MM.1S (cell line): Measurements from ENCODE around the gene ST7.

Source experiments
- DNase-seq: peaks from one replicate; pipeline ENCODE4 v3.0.0-alpha.2; 2015
- H2AFZ ChIP-seq: fragments of 300-600 bp; sonication (generic); 2 replicates; pipeline ENCODE4 v1.6.0; 2016; ENCODE audit warnings: antibody characterized with exemption, low read length
- H3F3A ChIP-seq: fragments of 300-600 bp; sonication (generic); 2 replicates; pipeline ENCODE4 v1.6.1; 2016; ENCODE audit warnings: mild to moderate bottlenecking, antibody characterized with exemption, low read length, moderate library complexity, mixed read lengths; ENCODE audit not compliant: insufficient read depth
- H3K27ac ChIP-seq: fragments of 300-600 bp; sonication (generic); 2 replicates; pipeline ENCODE4 v1.5.1; 2016; ENCODE audit warnings: mild to moderate bottlenecking, low read length
- H3K27me3 ChIP-seq: fragments of 300-600 bp; sonication (generic); replicated peaks from 2 replicates; pipeline ENCODE4 v1.6.0; 2016; ENCODE audit warnings: low read length; ENCODE audit not compliant: insufficient read depth
- H3K36me3 ChIP-seq: fragments of 300-600 bp; sonication (generic); replicated peaks from 2 replicates; pipeline ENCODE4 v1.6.1; 2016; ENCODE audit warnings: mild to moderate bottlenecking, low read length, mixed read lengths; ENCODE audit not compliant: insufficient read depth
- H3K4me1 ChIP-seq: fragments of 300-600 bp; sonication (generic); 2 replicates; pipeline ENCODE4 v1.6.1; 2016; ENCODE audit warnings: low read length, mixed read lengths
- H3K4me2 ChIP-seq: fragments of 300-600 bp; sonication (generic); 2 replicates; pipeline ENCODE4 v1.6.0; 2016; ENCODE audit warnings: low read depth, low read length
- H3K4me3 ChIP-seq: fragments of 300-600 bp; sonication (generic); 2 replicates; pipeline ENCODE4 v1.5.1; 2016; ENCODE audit warnings: low read length, mixed read lengths
- H3K79me2 ChIP-seq: fragments of 300-600 bp; sonication (generic); 2 replicates; pipeline ENCODE4 v1.6.1; 2016; ENCODE audit warnings: mixed run types, low read length, mixed read lengths
- H3K9ac ChIP-seq: fragments of 300-600 bp; sonication (generic); 2 replicates; pipeline ENCODE4 v1.6.1; 2016; ENCODE audit warnings: low read length, mixed read lengths
- H3K9me2 ChIP-seq: fragments of 300-600 bp; sonication (generic); replicated peaks from 2 replicates; pipeline ENCODE4 v1.6.1; 2016; ENCODE audit warnings: mild to moderate bottlenecking, low read length, mixed read lengths; ENCODE audit not compliant: insufficient read depth
- H3K9me3 ChIP-seq: fragments of 300-600 bp; sonication (generic); replicated peaks from 2 replicates; pipeline ENCODE4 v1.6.1; 2016; ENCODE audit warnings: mild to moderate bottlenecking, low read length, mixed read lengths; ENCODE audit not compliant: insufficient read depth
- H4K20me1 ChIP-seq: fragments of 300-600 bp; sonication (generic); 2 replicates; pipeline ENCODE4 v1.6.1; 2016; ENCODE audit warnings: mild to moderate bottlenecking, low read length, moderate library complexity, mixed read lengths; ENCODE audit not compliant: insufficient read depth
- CTCF ChIP-seq: fragments of 300-600 bp; sonication (generic); IDR thresholded peaks from 2 replicates; pipeline ENCODE4 v1.5.1; 2016; ENCODE audit warnings: antibody characterized with exemption, low read length, mixed read lengths
- EZH2 ChIP-seq: fragments of 300-600 bp; sonication (generic); optimal IDR thresholded peaks from 2 replicates; pipeline ENCODE3; 2017; ENCODE audit warnings: low read depth, mild to moderate bottlenecking, antibody characterized with exemption, low read length, mixed read lengths
- EZH2phosphoT487 ChIP-seq: fragments of 300-600 bp; sonication (generic); IDR thresholded peaks from 2 replicates; pipeline ENCODE4 v1.6.1; 2018; ENCODE audit warnings: antibody characterized with exemption, low read length

Gene ST7

GRCh38 chr7:117203205-117203604 is 249.9 kb downstream of the ST7 start:
- TF ChIP-seq EZH2phosphoT487 (no peak), CTCF (no peak), EZH2 (no peak)
- Histone ChIP-seq H4K20me1 (no peaks in the 10 kb centered on the region), H3K27ac (no peak overlapping the region), H3K4me3 (no peak overlapping the region), H3K9me3 (no peaks in the 10 kb centered on the region), H3K79me2 (no peaks in the 10 kb centered on the region), H3K27me3 (no peaks in the 10 kb centered on the region), H3K9me2 (no peaks in the 10 kb centered on the region), H3K36me3 (no peaks in the 10 kb centered on the region), H3K9ac (no peak overlapping the region), H2AFZ (no peak overlapping the region), H3F3A (no peaks in the 10 kb centered on the region), H3K4me2 (no peak overlapping the region), H3K4me1 (no peaks in the 10 kb centered on the region)
- DNase-seq: no peak

- no peaks in the 10 kb centered on the region for H3K9me3 ChIP-seq
- no peaks in the 10 kb centered on the region for H3K36me3 ChIP-seq
- no peaks in the 10 kb centered on the region for H3F3A ChIP-seq
- no peak overlapping the region for H2AFZ ChIP-seq
- DNase-seq: no peak
- no peak overlapping the region for H3K4me3 ChIP-seq
- H3K9me2 ChIP-seq: no peaks in the 10 kb centered on the region
- no peak overlapping the region for H3K9ac ChIP-seq
- no peak for TF ChIP-seq EZH2phosphoT487
- no peak for TF ChIP-seq CTCF
- TF ChIP-seq EZH2: no peak
- H3K4me2 ChIP-seq: no peak overlapping the region
- H4K20me1 ChIP-seq: no peaks in the 10 kb centered on the region
- H3K27ac ChIP-seq: no peak overlapping the region
- no peaks in the 10 kb centered on the region for H3K27me3 ChIP-seq
- H3K4me1 ChIP-seq: no peaks in the 10 kb centered on the region
- no peaks in the 10 kb centered on the region for H3K79me2 ChIP-seq
These were observed 252.6 kb downstream of the ST7 start for GRCh38 chr7:117205873-117206272.

DNA sequence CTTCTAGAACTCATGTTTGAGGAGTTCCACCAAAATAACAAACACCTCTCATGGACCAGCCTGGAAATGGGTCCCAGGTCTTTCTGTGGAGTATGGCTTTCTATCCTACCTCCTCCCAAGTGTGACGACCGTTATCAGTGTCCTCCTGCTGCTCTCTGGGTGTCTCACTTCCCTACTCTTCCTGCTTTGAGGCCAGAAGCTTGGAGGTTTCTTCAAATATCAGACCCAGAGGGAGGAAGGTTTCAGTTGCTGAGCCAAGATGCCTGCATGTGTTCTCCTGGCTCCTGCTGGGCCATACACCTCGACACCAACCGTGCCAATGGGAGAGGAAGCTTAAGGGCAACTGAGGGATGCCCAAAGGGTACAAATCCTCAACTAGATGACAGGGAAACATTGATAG is 255.0 kb downstream of the ST7 start:
- Histone ChIP-seq H3K9ac (no peak overlapping the region), H2AFZ (no peak overlapping the region), H3K4me2 (no peak overlapping the region), H3K27me3 (no peaks in the 10 kb centered on the region), H3K27ac (no peak overlapping the region), H3K9me3 (no peaks in the 10 kb centered on the region), H3K36me3 (no peaks in the 10 kb centered on the region), H3K4me3 (no peak overlapping the region), H3K9me2 (no peaks in the 10 kb centered on the region), H3K4me1 (no peaks in the 10 kb centered on the region), H3F3A (no peaks in the 10 kb centered on the region), H3K79me2 (no peaks in the 10 kb centered on the region), H4K20me1 (no peaks in the 10 kb centered on the region)
- no peak for DNase-seq
- TF ChIP-seq EZH2phosphoT487: no peak
- TF ChIP-seq EZH2: no peak
- no peak for TF ChIP-seq CTCF

- H3K4me3 ChIP-seq: no peak overlapping the region
- no peak overlapping the region for H3K9ac ChIP-seq
- no peaks in the 10 kb centered on the region for H3K36me3 ChIP-seq
- no peak for DNase-seq
- no peaks in the 10 kb centered on the region for H3F3A ChIP-seq
- H3K9me3 ChIP-seq: no peaks in the 10 kb centered on the region
- H3K27me3 ChIP-seq: no peaks in the 10 kb centered on the region
- no peak overlapping the region for H3K4me2 ChIP-seq
- no peak overlapping the region for H2AFZ ChIP-seq
- H3K4me1 ChIP-seq: no peaks in the 10 kb centered on the region
- H4K20me1 ChIP-seq: no peaks in the 10 kb centered on the region
- H3K79me2 ChIP-seq: no peaks in the 10 kb centered on the region
- H3K9me2 ChIP-seq: no peaks in the 10 kb centered on the region
- TF ChIP-seq CTCF: no peak
- no peak for TF ChIP-seq EZH2
- TF ChIP-seq EZH2phosphoT487: no peak
- H3K27ac ChIP-seq: no peak overlapping the region
These were observed 257.1 kb downstream of the ST7 start for GRCh38 chr7:117210397-117210796.
